Choroid plexus epithelial cell (primary cell): ENCODE measurements around the gene LTK.

Source experiments
- DNase-seq: peaks from one replicate; pipeline ENCODE4 v3.0.0-alpha.2; 2010; ENCODE audit warnings: low read depth
- H3K4me3 ChIP-seq: 2 replicates; pipeline ENCODE4 v1.5.1; 2011; ENCODE audit warnings: low read depth, mild to moderate bottlenecking, control low read depth, low read length, moderate library complexity
- CTCF ChIP-seq: conservative IDR thresholded peaks from 2 replicates; pipeline ENCODE4 v1.5.1; 2011; ENCODE audit warnings: low read depth, mild to moderate bottlenecking, control low read depth, inconsistent platforms, low read length, moderate library complexity

The LTK gene

GRCh38 chr15:41550066-41550775 is 36.6 kb upstream of the LTK start:
- H3K4me3 ChIP-seq = no peak overlapping the region
- no peak for DNase-seq
- no peak for TF ChIP-seq CTCF

DNA sequence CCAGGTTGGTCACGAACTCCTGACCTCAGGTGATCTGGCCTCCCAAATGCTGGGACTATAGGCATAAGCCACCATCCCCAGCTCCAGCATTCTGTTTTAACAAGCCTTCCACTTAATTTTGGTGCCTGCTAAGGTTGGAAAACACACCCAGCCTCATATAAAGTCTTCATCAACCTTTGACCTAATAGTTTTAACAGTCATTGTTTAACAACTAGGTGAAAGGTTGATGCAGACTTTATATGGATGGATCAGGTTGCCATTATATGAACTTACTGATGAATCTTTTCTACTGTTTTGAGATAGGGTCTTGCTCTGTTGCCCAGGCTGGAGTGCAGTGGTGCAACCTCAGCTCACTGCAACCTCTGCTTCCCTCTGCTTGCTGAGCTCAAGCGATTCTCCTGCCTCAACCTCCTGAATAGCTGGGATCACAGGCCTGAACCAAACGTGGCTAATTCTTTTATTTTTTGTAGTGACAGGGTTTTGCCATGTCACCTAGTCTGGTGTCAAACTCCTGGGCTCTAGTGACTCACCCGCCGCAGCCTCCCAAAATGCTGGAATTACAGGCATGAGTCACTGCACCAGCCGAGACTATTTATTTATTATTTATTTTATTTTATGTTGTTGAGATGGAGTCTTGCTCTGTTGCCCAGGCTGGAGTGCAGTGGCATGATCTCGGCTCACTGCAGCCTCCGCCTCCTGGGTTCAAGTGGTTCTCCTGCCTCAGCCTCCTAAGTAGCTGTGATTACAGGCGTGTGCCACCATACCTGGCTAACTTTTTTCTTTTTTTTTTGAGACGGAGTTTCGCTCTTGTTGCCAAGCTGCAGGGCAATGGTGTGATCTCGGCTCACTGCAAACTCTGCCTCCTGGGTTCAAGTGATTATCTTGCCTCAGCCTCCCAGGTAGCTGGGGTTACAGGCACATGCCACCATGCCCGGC is 33.5 kb upstream of the LTK start:
- DNase-seq = peak; percentile 28
- no peak for TF ChIP-seq CTCF
- no peak overlapping the region for H3K4me3 ChIP-seq

DNA sequence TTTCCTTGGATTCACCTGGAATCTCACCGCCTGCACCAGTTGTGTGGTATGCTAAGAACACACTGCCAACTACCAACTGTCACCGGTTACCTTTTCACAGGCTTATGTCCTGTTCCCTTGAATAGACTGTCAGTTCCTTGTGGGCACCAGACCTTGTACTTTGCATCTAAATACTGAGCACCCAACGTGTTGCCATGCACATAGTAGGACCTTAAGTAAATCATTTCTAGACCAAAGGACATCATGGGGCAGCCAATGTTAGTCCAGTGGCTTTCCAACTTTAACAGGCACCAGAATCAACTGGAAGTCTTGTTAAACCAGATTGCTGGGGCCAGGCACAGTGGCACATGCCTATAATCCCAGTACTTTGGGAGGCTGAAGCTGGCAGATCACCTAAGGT is 31.6 kb upstream of the LTK start:
- no peak for TF ChIP-seq CTCF
- H3K4me3 ChIP-seq = no peak overlapping the region
- DNase-seq = no peak

GRCh38 chr15:41544650-41545015 is 31.0 kb upstream of the LTK start:
- no peak overlapping the region for H3K4me3 ChIP-seq
- no peak for DNase-seq
- no peak for TF ChIP-seq CTCF

- no peak for TF ChIP-seq CTCF
- no peak for DNase-seq
- H3K4me3 ChIP-seq = peak overlapping the region; percentile 96
Observed at GRCh38 chr15:41543521-41543870, 29.9 kb upstream of the LTK start.

DNA sequence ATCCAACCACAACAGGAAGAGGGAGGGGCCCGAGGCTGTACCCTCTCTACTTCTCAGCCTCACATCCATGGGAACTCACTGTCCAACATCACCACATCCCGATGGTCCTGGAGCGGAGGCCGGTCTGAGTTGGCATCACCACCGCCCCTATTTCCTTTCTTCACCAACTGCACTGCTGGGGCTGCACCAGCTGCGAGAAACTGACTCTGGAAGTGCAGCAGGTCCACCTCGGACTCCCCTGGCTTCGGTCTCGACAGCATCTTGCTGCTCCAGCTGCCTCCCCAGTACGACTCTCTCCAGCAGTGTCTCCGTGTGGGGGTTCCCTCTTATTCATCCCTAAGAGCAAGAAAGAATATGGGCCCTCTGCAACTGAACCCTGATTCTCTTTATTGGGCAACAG is 23.2 kb upstream of the LTK start:
- H3K4me3 ChIP-seq = no peak overlapping the region
- DNase-seq = no peak
- no peak for TF ChIP-seq CTCF

DNA sequence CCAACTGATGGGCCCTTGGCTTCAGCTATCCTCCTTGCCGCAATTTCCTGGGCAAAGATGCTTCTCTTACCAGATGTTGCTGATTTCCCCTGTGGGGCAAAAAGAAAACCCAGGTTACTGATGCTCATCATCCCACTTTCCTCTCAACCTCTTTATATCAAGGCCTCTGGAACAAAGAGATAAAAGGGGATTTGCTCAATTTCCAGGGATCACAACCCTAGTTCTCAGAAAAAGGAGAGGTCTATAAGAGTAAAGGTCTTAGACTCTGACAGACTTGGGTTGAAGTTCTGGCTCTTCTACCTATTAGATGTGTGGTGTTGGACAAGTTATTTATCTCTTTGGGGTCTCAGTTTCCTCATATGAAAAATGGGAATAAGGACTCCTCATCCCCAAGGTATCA is 21.9 kb upstream of the LTK start:
- DNase-seq = no peak
- H3K4me3 ChIP-seq = no peak overlapping the region
- no peak for TF ChIP-seq CTCF
